ENCODE data around the gene TFAP2E. TPM values are rescaled to one million over a fixed set of nuclear protein-coding genes. Genes with fewer than 3 reads are reported as not detected.

The TFAP2E gene
- total RNA-seq, 1 donor from 2014 or later, result 6.4 TPM

GRCh38 chr1:35587736-35588135 lies 14.6 kb downstream of the TFAP2E start:
- no peak overlapping the region for H3K4me3 ChIP-seq
- no peak overlapping the region for H3K27ac ChIP-seq
- no peaks in the 10 kb centered on the region for H3K36me3 ChIP-seq
- TF ChIP-seq POLR2AphosphoS5 (IDR thresholded peaks at IDR 0.05; ENCODE audit: insufficient read depth in 1 of 2, low read depth in 1 of 2), result no peak
- no peak for TF ChIP-seq POLR2A (IDR thresholded peaks at IDR 0.05)
- TF ChIP-seq CTCF (IDR thresholded peaks at IDR 0.05), result no peak
- H3K9me3 ChIP-seq, result no peaks in the 10 kb centered on the region
- intact Hi-C loops (cut with DNase I), result no loop called here
- DNase-seq (ENCODE audit: extremely low spot score in 2 of 2), result no peak
- no peaks in the 10 kb centered on the region for H3K27me3 ChIP-seq
- H3K4me1 ChIP-seq, result no peaks in the 10 kb centered on the region

- H3K4me3 ChIP-seq, result no peak overlapping the region
Observed at GRCh38 chr1:35588197-35588910, 15.2 kb downstream of the TFAP2E start.

GRCh38 chr1:35589516-35590427 lies 16.7 kb downstream of the TFAP2E start:
- Histone ChIP-seq H3K9me3 (no peaks in the 10 kb centered on the region), H3K27ac (no peak overlapping the region), H3K4me1 (no peaks in the 10 kb centered on the region), H3K27me3 (no peaks in the 10 kb centered on the region), H3K36me3 (no peaks in the 10 kb centered on the region), H3K4me3 (no peak overlapping the region)
- intact Hi-C loops (cut with DNase I), result no loop called here
- TF ChIP-seq POLR2AphosphoS5 (IDR thresholded peaks at IDR 0.05; ENCODE audit: insufficient read depth in 1 of 2, low read depth in 1 of 2) (no peak), CTCF (IDR thresholded peaks at IDR 0.05) (no peak), POLR2A (IDR thresholded peaks at IDR 0.05) (no peak)
- DNase-seq (ENCODE audit: extremely low spot score in 2 of 2), result peak in 1 of 2 donors; percentile 52

More at GRCh38 chr1:35588197-35588910, 15.2 kb downstream of the TFAP2E start:
- Histone ChIP-seq H3K27me3 (no peaks in the 10 kb centered on the region), H3K36me3 (no peaks in the 10 kb centered on the region), H3K4me1 (no peaks in the 10 kb centered on the region), H3K27ac (no peak overlapping the region), H3K9me3 (no peaks in the 10 kb centered on the region)
- intact Hi-C loops (cut with DNase I), result no loop called here
- TF ChIP-seq CTCF (IDR thresholded peaks at IDR 0.05) (no peak), POLR2A (IDR thresholded peaks at IDR 0.05) (no peak)
- DNase-seq (ENCODE audit: extremely low spot score in 2 of 2), result no peak

GRCh38 chr1:35590476-35591040 lies 17.4 kb downstream of the TFAP2E start:
- Histone ChIP-seq H3K4me3 (no peak overlapping the region), H3K36me3 (no peaks in the 10 kb centered on the region), H3K27me3 (no peaks in the 10 kb centered on the region), H3K9me3 (no peaks in the 10 kb centered on the region), H3K27ac (no peak overlapping the region), H3K4me1 (no peaks in the 10 kb centered on the region)
- intact Hi-C loops (cut with DNase I), result no loop called here
- TF ChIP-seq POLR2A (IDR thresholded peaks at IDR 0.05), result no peak
- no peak for TF ChIP-seq POLR2AphosphoS5 (IDR thresholded peaks at IDR 0.05; ENCODE audit: insufficient read depth in 1 of 2, low read depth in 1 of 2)
- no peak for TF ChIP-seq CTCF (IDR thresholded peaks at IDR 0.05)
- peak in 1 of 2 donors; percentile 94 for DNase-seq (ENCODE audit: extremely low spot score in 2 of 2)

Data from vagina (tissue), 2 donors.